Measurements from ENCODE around the gene RAPGEF5.

The RAPGEF5 gene

GRCh38 chr7:22196429-22196828, 160.5 kb downstream of the RAPGEF5 start:
- no peak overlapping the region for H3K4me3 ChIP-seq (ENCODE audit: low read depth, low read length)
- peaks cover 57% of the 10 kb centered on the region for H3K4me1 ChIP-seq
- H3K36me3 ChIP-seq (ENCODE audit: control insufficient read depth, insufficient read depth, low read length): no peaks in the 10 kb centered on the region
- no peak overlapping the region for H2AFZ ChIP-seq
- TF ChIP-seq CTCF (IDR thresholded peaks at IDR 0.05): no peak
- H3K4me2 ChIP-seq (ENCODE audit: low read length): no peak overlapping the region
- H3K27me3 ChIP-seq (ENCODE audit: control insufficient read depth, insufficient read depth, low read length): no peaks in the 10 kb centered on the region
- peak overlapping the region; percentile 94 for H3K27ac ChIP-seq
- H3K79me2 ChIP-seq: peaks cover 70% of the 10 kb centered on the region
- no peak overlapping the region for H3K9ac ChIP-seq
- H3K9me3 ChIP-seq (ENCODE audit: control insufficient read depth, low read length): no peaks in the 10 kb centered on the region

- H3K4me1 ChIP-seq: peaks cover 49% of the 10 kb centered on the region
- H3K27me3 ChIP-seq (ENCODE audit: control insufficient read depth, insufficient read depth, low read length): no peaks in the 10 kb centered on the region
- peak overlapping the region; percentile 47 for H3K4me2 ChIP-seq (ENCODE audit: low read length)
- H3K4me3 ChIP-seq (ENCODE audit: low read depth, low read length): peak overlapping the region; percentile 69
- H3K36me3 ChIP-seq (ENCODE audit: control insufficient read depth, insufficient read depth, low read length): no peaks in the 10 kb centered on the region
- peaks cover 75% of the 10 kb centered on the region for H3K79me2 ChIP-seq
- no peak overlapping the region for H2AFZ ChIP-seq
- H3K9ac ChIP-seq: peak overlapping the region; percentile 64
- no peak for TF ChIP-seq CTCF (IDR thresholded peaks at IDR 0.05)
- no peaks in the 10 kb centered on the region for H3K9me3 ChIP-seq (ENCODE audit: control insufficient read depth, low read length)
- H3K27ac ChIP-seq: peak overlapping the region; percentile 94
Measured at GRCh38 chr7:22195397-22196172, 161.4 kb downstream of the RAPGEF5 start.

GRCh38 chr7:22194658-22195273, 162.2 kb downstream of the RAPGEF5 start:
- peak overlapping the region; percentile 85 for H3K4me2 ChIP-seq (ENCODE audit: low read length)
- peak overlapping the region; percentile 69 for H3K4me3 ChIP-seq (ENCODE audit: low read depth, low read length)
- peaks cover 83% of the 10 kb centered on the region for H3K79me2 ChIP-seq
- peak overlapping the region; percentile 94 for H3K27ac ChIP-seq
- H3K9me3 ChIP-seq (ENCODE audit: control insufficient read depth, low read length): no peaks in the 10 kb centered on the region
- H2AFZ ChIP-seq: no peak overlapping the region
- H3K36me3 ChIP-seq (ENCODE audit: control insufficient read depth, insufficient read depth, low read length): no peaks in the 10 kb centered on the region
- peak overlapping the region; percentile 64 for H3K9ac ChIP-seq
- peaks cover 47% of the 10 kb centered on the region for H3K4me1 ChIP-seq
- no peaks in the 10 kb centered on the region for H3K27me3 ChIP-seq (ENCODE audit: control insufficient read depth, insufficient read depth, low read length)
- TF ChIP-seq CTCF (IDR thresholded peaks at IDR 0.05): no peak

GRCh38 chr7:22193450-22193983, 163.4 kb downstream of the RAPGEF5 start:
- no peaks in the 10 kb centered on the region for H3K36me3 ChIP-seq (ENCODE audit: control insufficient read depth, insufficient read depth, low read length)
- peak overlapping the region; percentile 64 for H3K9ac ChIP-seq
- TF ChIP-seq CTCF (IDR thresholded peaks at IDR 0.05): no peak
- no peaks in the 10 kb centered on the region for H3K27me3 ChIP-seq (ENCODE audit: control insufficient read depth, insufficient read depth, low read length)
- H3K4me1 ChIP-seq: peaks cover 35% of the 10 kb centered on the region
- H3K27ac ChIP-seq: peak overlapping the region; percentile 94
- H3K79me2 ChIP-seq: peaks cover 88% of the 10 kb centered on the region
- peak overlapping the region; percentile 69 for H3K4me3 ChIP-seq (ENCODE audit: low read depth, low read length)
- H3K4me2 ChIP-seq (ENCODE audit: low read length): peak overlapping the region; percentile 85
- H2AFZ ChIP-seq: no peak overlapping the region
- H3K9me3 ChIP-seq (ENCODE audit: control insufficient read depth, low read length): no peaks in the 10 kb centered on the region

Data from parathyroid adenoma (tissue), 2 donors.